ENCODE results near the gene TMEM51. TPM values are rescaled to one million over a fixed set of nuclear protein-coding genes. Genes with fewer than 3 reads are reported as not detected.
A peak's percentile ranks its signal among the peaks of the same experiment; 100 is the strongest.

The TMEM51 gene
- total RNA-seq, 1 experiment from 2014 or later = 1.7 TPM

GRCh38 chr1:15110128-15110866 lies 43.2 kb upstream of the TMEM51 start:
- intact Hi-C loops (cut with micrococcal nuclease; ENCODE audit: unreplicated experiment) = no loop called here
- ChIA-PET POLR2A (ENCODE audit: low non-redundant PET) (no interaction called here), CTCF (no interaction called here)
- H3K4me3 ChIP-seq (ENCODE audit: low read depth, low read length, poor library complexity, severe bottlenecking) = no peak overlapping the region
- peaks cover 19% of the 10 kb centered on the region for H3K4me1 ChIP-seq (ENCODE audit: insufficient read depth, low read length, poor library complexity, severe bottlenecking)
- no peak overlapping the region for H3K27ac ChIP-seq (ENCODE audit: low read depth, low read length, poor library complexity, severe bottlenecking)
- H3K36me3 ChIP-seq (ENCODE audit: insufficient read depth, low read length, poor library complexity, severe bottlenecking) = no peaks in the 10 kb centered on the region
- H3K27me3 ChIP-seq (replicated peaks; ENCODE audit: insufficient read depth, low read depth, low read length, poor library complexity) = no peaks in the 10 kb centered on the region
- no peaks in the 10 kb centered on the region for H3K9me3 ChIP-seq (ENCODE audit: low read depth, low read length, poor library complexity, severe bottlenecking)
- TF ChIP-seq EZH2 (IDR thresholded peaks at IDR 0.05; ENCODE audit: borderline replicate concordance, low read depth, low read length, poor library complexity, severe bottlenecking) = no peak
- TF ChIP-seq, protein P1, sequence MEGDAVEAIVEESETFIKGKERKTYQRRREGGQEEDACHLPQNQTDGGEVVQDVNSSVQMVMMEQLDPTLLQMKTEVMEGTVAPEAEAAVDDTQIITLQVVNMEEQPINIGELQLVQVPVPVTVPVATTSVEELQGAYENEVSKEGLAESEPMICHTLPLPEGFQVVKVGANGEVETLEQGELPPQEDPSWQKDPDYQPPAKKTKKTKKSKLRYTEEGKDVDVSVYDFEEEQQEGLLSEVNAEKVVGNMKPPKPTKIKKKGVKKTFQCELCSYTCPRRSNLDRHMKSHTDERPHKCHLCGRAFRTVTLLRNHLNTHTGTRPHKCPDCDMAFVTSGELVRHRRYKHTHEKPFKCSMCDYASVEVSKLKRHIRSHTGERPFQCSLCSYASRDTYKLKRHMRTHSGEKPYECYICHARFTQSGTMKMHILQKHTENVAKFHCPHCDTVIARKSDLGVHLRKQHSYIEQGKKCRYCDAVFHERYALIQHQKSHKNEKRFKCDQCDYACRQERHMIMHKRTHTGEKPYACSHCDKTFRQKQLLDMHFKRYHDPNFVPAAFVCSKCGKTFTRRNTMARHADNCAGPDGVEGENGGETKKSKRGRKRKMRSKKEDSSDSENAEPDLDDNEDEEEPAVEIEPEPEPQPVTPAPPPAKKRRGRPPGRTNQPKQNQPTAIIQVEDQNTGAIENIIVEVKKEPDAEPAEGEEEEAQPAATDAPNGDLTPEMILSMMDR (conservative IDR thresholded peaks at IDR 0.05; ENCODE audit: low read depth, low read length) = no peak
- BruUV-seq (replicated peaks) = no TSS peak
- DNase-seq (ENCODE audit: low spot score) = no peak

- BruUV-seq (replicated peaks) = no TSS peak
- Histone ChIP-seq H3K9me3 (ENCODE audit: low read depth, low read length, poor library complexity, severe bottlenecking) (no peaks in the 10 kb centered on the region), H3K27ac (ENCODE audit: low read depth, low read length, poor library complexity, severe bottlenecking) (no peak overlapping the region), H3K27me3 (replicated peaks; ENCODE audit: insufficient read depth, low read depth, low read length, poor library complexity) (no peaks in the 10 kb centered on the region), H3K36me3 (ENCODE audit: insufficient read depth, low read length, poor library complexity, severe bottlenecking) (no peaks in the 10 kb centered on the region), H3K4me3 (ENCODE audit: low read depth, low read length, poor library complexity, severe bottlenecking) (no peak overlapping the region), H3K4me1 (ENCODE audit: insufficient read depth, low read length, poor library complexity, severe bottlenecking) (peaks cover 19% of the 10 kb centered on the region)
- ChIA-PET POLR2A (ENCODE audit: low non-redundant PET) (interaction anchor here (0.6 kb wide), 1 partner anchor 8 kb away, joined by 4 read pairs; no protein-coding TSS in a partner anchor), CTCF (no interaction called here)
- no peak for TF ChIP-seq EZH2 (IDR thresholded peaks at IDR 0.05; ENCODE audit: borderline replicate concordance, low read depth, low read length, poor library complexity, severe bottlenecking)
- TF ChIP-seq, protein P1 (conservative IDR thresholded peaks at IDR 0.05; ENCODE audit: low read depth, low read length) = no peak
- intact Hi-C loops (cut with micrococcal nuclease; ENCODE audit: unreplicated experiment) = no loop called here
- no peak for DNase-seq (ENCODE audit: low spot score)
Observed at GRCh38 chr1:15110867-15111230, 42.7 kb upstream of the TMEM51 start.

DNA sequence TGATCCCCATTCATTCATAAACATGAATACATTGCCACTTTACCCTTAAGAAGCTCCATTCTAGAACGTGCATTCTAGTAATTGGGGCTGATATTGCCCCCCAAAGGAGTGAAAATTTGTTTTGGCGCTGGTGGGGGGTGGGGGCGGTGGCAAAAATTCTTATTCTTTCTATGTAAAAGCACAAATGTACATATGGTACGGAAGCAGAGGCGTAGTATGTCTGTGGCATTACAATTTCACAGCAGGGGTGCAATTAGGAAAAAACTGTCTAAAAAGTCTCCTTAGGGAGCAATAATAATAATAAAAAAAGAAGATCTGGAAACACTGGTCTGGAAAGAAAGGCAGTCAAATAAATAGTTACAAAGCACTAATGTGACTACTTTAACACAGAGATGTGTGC lies 40.4 kb upstream of the TMEM51 start:
- intact Hi-C loops (cut with micrococcal nuclease; ENCODE audit: unreplicated experiment) = no loop called here
- no peaks in the 10 kb centered on the region for H3K9me3 ChIP-seq (ENCODE audit: low read depth, low read length, poor library complexity, severe bottlenecking)
- no peaks in the 10 kb centered on the region for H3K36me3 ChIP-seq (ENCODE audit: insufficient read depth, low read length, poor library complexity, severe bottlenecking)
- H3K27me3 ChIP-seq (replicated peaks; ENCODE audit: insufficient read depth, low read depth, low read length, poor library complexity) = no peaks in the 10 kb centered on the region
- peak overlapping the region; percentile 12 for H3K4me3 ChIP-seq (ENCODE audit: low read depth, low read length, poor library complexity, severe bottlenecking)
- peak; percentile 87 for DNase-seq (ENCODE audit: low spot score)
- H3K4me1 ChIP-seq (ENCODE audit: insufficient read depth, low read length, poor library complexity, severe bottlenecking) = peaks cover 19% of the 10 kb centered on the region
- H3K27ac ChIP-seq (ENCODE audit: low read depth, low read length, poor library complexity, severe bottlenecking) = peak overlapping the region; percentile 50
- TF ChIP-seq EZH2 (IDR thresholded peaks at IDR 0.05; ENCODE audit: borderline replicate concordance, low read depth, low read length, poor library complexity, severe bottlenecking) = no peak
- TF ChIP-seq, protein P1 (conservative IDR thresholded peaks at IDR 0.05; ENCODE audit: low read depth, low read length) = no peak
- CTCF ChIA-PET = no interaction called here
- POLR2A ChIA-PET (ENCODE audit: low non-redundant PET) = no interaction called here
- no TSS peak for BruUV-seq (replicated peaks)
